GM19438 (cell line): Measurements from ENCODE around the gene CHIA.

Experiments used
- ATAC-seq: cut with Tn5 transposase; IDR thresholded peaks from one replicate; pipeline ENCODE4 v1.9.1; 2021; ENCODE audit warnings: low read depth; ENCODE audit not compliant: unreplicated experiment

The CHIA gene

DNA sequence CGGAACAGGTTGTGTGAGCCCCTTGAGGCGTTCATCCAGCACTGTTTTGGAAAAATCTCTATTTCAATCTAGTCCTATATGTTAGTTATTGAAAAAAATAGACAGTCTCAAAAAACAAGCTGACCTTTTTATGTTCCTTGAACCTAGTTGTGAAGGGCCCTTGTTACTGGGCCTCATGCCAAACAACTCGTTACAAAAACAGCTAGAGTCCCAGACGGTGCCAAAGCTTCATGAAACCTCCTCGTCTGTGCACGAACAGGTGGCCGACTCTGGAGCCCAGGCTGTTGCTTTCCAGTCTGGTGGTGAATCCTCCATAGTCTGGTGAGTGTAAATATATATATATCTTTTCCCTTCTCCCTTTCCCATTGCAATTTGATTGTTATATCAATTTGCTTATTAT lies at the start of gene CHIA:
TSS of gene CHIA (plus strand) at position 222 of the 400 bp plus-strand sequence. CDS start 19,617 bp downstream, outside the sequence.
- ATAC-seq: no peak

- ATAC-seq: no peak
These were observed 48.9 kb upstream of the CHIA start for GRCh38 chr1:111241797-111242196.

DNA sequence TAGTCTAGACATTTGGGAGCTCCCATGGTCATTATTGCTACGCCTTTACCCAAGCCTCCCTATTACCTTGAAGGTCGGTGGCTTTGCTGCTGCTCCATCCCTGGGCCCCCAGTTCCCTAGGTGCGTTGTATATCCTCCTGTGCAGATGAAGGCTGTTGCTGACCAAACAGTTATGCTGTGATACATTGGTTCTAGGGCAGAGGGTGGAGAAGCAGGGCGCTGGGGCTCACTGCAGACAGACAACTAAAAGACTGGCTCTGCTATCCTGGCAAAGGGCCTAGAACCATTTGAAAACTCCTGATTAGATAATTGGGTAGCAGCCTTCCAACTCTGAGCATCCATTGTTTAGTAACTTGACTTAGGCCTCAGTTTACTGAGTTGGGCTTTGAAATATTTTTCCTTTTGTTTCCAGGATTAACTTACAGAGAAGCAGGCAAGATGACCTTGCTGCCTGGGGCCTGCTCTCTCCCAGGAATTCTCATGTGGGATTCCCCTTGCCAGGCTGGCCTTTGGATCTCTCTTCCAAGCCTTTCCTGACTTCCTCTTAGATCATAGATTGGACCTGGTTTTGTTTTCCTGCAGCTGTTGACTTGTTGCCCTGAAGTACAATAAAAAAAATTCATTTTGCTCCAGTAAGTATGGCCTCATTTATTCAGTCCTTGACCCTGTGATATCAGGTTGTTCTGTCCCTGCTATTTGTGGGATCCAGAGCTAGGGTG lies 47.7 kb upstream of the CHIA start:
- no peak for ATAC-seq

- ATAC-seq: no peak
These were observed 43.4 kb upstream of the CHIA start for GRCh38 chr1:111247125-111247838.

- ATAC-seq: no peak
These were observed 40.7 kb upstream of the CHIA start for GRCh38 chr1:111249960-111250359.

- no peak for ATAC-seq
These were observed 39.1 kb upstream of the CHIA start for GRCh38 chr1:111251570-111251969.

DNA sequence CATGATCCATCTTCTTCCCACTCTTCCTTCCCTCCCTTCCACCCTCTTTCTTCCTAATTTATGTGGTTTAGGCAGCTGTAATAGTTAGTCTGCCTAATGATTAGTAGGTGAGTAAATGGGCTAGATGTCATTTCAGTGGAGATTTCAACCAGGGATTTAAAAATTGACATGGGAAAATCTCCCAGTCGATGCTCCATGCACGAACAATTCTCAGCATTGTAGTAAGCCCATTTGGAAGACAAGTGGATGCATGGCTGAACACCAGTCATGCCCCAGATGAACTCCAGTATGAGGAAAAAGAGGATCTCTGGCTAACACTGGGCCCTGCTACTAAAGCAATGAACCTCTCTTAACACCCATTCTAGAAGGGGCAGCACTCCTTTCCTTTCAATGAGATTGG lies 37.9 kb upstream of the CHIA start:
- no peak for ATAC-seq

DNA sequence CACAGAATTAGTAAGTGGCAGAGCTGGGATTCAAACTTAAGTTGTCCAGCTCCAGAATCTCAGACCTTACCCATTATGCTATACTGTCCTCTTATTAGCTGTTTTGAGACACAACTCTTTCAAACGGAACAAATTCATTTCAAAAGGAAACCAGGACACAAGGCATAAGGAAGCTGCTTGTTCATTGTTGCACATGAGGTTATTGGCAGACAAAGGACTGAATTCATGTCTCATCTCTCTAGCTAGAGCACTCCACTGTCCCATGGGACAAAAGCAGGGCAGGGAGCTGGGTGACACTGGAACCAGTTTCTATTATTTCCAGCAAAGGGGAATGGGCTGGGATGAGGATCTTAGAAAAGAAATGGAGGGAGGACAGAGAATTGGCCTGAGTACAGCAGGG lies 36.8 kb upstream of the CHIA start:
- no peak for ATAC-seq

GRCh38 chr1:111256988-111257658 lies 33.5 kb upstream of the CHIA start:
- ATAC-seq: no peak

GRCh38 chr1:111267801-111268508 lies 22.7 kb upstream of the CHIA start:
- no peak for ATAC-seq

GRCh38 chr1:111269825-111270406 lies 20.7 kb upstream of the CHIA start:
- no peak for ATAC-seq

GRCh38 chr1:111270771-111271463 lies 19.7 kb upstream of the CHIA start:
- ATAC-seq: no peak

GRCh38 chr1:111271464-111271801 lies 19.2 kb upstream of the CHIA start:
- no peak for ATAC-seq

DNA sequence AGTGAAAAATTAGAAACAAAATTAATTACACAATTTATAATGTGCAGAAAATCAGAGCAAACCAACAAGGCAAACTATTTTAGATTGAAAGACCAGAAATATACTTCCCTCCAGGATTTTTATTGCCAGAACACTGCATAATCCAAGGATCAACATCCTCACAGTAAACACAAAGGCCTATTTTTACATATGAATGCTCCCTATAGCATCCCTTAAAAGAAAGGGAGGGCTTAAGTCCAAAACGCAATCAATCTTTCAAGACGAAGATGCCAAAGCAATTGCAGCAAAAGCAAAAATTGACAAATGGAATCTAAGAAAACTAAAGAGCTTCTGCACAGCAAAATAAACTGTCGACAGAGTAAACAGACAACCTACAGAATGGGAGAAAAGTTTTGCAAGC lies 18.6 kb upstream of the CHIA start:
- ATAC-seq: no peak

GRCh38 chr1:111274653-111275052 lies 16.0 kb upstream of the CHIA start:
- no peak for ATAC-seq

DNA sequence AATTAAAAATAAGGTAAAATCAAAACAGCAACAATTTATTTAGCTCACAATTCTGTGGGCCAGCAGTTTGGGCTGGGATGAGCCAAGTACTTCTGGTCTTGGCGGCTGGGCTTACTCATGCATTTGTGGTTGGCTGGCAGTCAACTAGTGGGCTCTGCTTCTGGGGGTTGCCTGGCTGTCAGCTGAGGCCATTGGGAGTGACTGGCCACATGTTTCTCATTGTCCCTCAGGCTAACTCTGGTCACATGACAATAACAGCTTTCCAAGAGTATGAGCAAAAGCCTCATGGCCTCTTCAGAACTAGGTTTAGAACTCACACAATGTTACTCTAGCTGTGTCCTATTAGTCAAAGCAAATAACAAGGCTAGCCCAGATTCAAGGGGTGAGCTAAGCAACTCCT lies 15.6 kb upstream of the CHIA start:
- ATAC-seq: no peak

- ATAC-seq: no peak
These were observed 14.7 kb upstream of the CHIA start for GRCh38 chr1:111275780-111276433.

GRCh38 chr1:111279144-111279543 lies 11.5 kb upstream of the CHIA start:
- no peak for ATAC-seq

GRCh38 chr1:111280267-111280666 lies 10.4 kb upstream of the CHIA start:
- no peak for ATAC-seq

- ATAC-seq: no peak
These were observed 9.2 kb upstream of the CHIA start for GRCh38 chr1:111281411-111281810.
